ENCODE data around the gene UNC13B.

Gene UNC13B

DNA sequence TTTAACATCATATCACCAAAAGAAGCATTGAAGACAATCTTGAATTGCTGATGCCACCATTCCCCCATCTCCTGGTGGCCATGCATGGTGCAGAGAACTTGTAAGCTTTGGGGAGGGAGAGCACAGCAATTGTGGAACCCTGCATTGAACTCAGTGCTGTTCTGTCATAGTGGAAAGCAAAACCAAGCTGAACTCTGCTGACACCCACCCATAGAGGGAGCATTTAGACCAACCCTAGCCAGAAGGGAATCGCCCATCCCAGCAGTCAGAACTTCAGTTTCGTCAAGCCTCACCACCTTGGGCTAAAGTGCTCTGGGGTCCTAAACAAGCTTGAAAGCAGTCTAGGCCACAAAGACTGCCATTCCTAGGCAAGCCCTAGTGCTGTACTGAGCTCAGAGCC, 290.7 kb downstream of the UNC13B start:
- no peak for DNase-seq

DNA sequence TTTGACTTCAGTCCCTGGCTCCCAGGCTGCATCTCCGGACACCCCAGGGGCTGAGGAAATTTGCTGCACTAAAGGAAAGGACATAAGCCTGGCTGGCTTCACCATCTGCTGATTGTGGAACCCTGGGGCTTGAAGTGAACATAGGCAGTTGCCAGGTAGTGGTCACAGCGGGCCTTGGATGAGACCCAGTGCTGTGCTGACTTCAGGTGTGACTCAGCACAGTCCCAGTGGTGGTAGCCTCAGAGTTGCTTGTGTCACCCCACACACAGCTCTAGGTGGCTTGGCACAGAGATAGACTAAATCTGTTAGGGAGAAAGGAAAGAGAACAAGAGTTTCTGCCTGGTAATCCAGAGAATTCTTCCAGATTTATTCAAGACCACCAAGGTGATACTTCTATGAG, 292.0 kb downstream of the UNC13B start:
- no peak for DNase-seq

Measured in NCI-H1436 (cell line).